NCI-H2171 (cell line): Measurements from ENCODE around the gene MAGI1.

Experiments used
- DNase-seq: peaks from one replicate; lab custom pipeline; 2025; lab: John Stamatoyannopoulos, UW

The MAGI1 gene

DNA sequence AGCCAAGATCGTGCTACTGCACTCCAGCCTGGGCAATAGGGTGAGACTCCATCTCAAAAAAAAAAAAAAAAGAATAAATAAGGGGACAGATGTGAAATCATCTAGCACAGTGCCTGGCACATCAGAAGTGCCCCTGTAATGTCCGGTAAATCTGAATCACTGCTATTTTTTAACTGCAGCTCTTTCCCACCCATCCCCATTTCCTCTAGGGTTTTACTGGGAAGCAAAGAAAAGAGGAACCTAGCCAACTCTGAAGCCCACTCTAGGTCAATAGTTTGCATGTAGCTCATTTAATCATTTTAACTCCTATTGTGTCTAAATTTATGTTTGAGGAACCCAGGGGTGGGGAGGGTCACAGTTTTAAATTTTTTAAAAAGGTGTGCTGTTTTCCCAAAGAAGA lies 26.0 kb downstream of the MAGI1 start:
- DNase-seq = no peak

DNA sequence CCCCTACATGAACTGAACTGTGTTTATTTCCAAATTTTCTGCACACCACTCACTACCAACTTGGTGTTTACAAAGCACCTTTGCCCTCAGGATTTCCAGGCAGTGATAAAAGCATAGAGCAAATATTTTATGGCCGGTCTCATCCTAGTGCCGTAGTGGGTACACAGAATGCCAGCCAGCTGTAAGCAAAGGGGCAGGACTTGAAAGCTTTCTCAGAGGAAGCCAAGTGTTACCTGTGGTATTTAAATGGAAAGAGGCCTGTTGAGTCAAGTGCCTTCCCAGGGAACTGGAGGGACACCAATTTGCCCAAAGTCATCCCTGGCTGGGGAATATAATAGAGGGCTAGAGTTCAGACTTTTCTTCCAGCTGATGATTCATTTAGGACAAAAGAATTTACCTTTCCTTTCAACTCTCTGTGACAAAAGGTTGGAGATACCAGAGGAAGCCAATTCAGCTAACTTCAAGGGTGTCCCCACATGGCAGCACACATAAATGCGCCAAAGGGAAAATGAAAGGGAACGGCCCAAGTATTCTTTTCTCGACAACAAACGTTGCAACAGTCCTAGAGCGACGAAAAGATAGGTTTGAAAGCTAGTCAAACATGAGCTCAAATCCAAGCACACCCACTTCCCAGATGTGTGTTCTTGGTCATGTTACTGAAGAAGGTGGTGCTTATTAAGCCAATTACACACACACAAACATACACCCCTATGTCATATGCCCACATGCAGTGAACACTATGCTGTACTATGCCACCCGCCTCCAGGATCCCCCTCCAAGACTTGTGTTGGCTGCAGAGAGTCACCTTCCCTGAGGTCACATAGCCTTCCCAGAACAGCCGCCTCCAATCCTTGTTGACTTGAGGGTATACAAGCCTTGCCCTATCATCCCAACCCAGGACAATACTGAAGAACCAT lies 27.7 kb downstream of the MAGI1 start:
- DNase-seq = no peak

DNA sequence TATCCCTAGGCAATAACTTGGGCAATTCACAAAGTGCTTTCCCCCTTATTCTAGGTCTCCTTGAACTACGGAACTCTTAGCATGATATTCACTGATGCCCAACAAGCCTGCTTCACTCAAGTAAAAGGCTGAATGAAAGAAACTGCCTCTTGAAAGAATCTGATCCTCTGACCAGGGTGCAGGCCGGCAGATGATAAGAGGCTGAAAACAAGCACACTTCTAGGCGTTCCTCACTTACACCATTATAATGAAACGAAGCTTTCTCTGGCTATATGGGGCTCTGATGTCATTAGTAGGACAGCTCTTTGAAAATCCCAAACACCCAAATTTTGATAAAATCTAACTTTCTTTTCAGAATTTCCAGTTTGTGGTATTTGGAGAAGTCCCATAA lies 28.4 kb downstream of the MAGI1 start:
- no peak for DNase-seq

- DNase-seq = no peak
These were observed 34.5 kb downstream of the MAGI1 start for GRCh38 chr3:66004244-66004643.

- DNase-seq = no peak
These were observed 37.1 kb downstream of the MAGI1 start for GRCh38 chr3:66001626-66002025.

- DNase-seq = no peak
These were observed 38.2 kb downstream of the MAGI1 start for GRCh38 chr3:66000506-66000905.

DNA sequence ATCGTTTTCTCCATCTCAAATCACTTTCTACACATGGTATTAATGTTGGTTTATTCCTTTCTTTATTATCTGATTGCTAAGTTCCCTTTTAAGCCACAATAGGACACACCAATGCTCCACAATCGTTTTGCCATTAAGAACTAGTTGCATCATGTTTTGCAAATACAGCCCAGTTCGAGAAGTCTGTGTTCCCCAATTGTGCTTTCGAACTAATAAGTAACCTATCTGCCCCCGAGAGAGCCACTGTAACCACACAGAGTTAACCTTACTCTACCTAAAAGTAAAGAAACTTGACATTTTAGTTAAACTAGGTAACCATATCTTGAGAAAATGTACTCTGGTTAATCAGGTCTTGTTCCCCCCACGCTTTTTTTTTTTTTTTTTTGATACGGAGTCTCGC lies 39.1 kb downstream of the MAGI1 start:
- no peak for DNase-seq

GRCh38 chr3:65996589-65996988 lies 42.1 kb downstream of the MAGI1 start:
- DNase-seq = no peak

GRCh38 chr3:65995515-65995914 lies 43.2 kb downstream of the MAGI1 start:
- no peak for DNase-seq

DNA sequence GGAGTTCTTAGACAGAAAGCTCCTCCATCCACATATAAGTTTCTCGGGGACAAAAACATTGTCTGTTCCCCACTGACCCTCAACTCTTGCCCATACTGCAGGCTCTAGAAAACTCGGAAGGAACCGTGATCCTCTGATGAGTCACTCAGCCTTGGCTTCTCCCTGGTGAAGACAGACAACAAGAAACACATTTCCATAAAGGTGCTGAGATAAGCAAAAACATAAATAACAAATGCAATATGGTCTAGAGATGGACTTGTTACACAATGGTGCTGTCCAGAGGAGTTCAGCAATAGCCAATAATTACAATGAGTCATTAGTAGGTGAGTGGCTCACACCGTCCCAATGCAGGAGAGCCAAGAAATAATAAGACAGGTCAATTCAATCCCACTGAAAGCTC lies 43.7 kb downstream of the MAGI1 start:
- DNase-seq = no peak

- DNase-seq = no peak
These were observed 45.4 kb downstream of the MAGI1 start for GRCh38 chr3:65993134-65993900.

- DNase-seq = no peak
These were observed 46.6 kb downstream of the MAGI1 start for GRCh38 chr3:65992106-65992505.

DNA sequence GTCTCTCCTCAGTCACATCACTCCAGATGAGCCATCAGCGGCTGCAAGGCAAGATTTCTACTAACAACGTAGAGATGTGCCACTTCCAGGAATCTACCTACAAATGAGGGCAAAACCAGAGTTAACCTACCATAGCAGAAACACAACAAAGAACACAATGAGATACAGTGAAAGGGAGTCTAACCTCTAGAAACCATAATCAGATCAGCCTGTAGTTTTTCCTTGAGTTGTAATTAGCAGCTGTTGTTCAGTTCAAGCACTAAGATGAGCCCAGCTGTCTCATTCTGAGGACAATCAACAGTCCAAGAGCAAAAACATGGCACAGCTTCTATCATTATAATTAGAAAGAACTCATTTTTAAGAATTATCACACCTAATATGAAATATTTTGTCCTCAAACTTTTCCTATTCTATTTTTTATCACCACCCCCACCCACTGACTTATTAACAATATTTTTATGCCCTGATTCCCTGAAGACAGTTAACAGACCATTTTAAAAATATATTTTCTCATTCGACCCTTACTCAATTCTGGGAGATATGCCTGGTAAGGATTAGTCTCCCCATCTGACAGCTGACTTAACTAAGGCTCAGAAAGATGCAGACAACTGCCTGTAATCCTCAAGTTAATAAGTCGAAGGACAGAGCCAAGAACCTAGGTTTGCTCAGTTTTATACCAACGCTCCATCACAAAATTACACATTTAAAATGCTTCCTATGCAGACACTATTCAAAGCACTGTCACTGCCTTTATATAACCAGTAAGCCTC lies 50.1 kb downstream of the MAGI1 start:
- DNase-seq = no peak

DNA sequence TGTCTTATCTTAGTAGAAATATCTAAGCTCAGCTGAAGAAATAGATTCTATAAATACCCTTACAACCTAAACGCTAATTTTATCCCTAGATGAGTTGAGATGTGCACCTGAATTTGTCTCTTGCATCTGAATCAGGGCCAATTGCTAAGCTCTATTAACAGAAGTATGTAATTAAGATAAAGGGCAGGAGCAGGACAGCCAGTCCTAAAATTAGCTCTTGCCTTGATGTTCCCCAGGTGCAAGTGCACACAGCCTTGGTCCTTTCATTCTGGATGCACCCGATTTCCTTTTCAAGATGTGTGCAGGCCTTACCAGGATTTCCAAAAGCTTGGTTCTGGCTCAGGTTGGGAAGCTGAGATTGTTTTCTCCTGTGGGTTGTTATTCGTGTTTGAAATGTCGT lies 52.4 kb downstream of the MAGI1 start:
- no peak for DNase-seq

- DNase-seq = no peak
These were observed 53.7 kb downstream of the MAGI1 start for GRCh38 chr3:65984975-65985374.

- DNase-seq = no peak
These were observed 55.6 kb downstream of the MAGI1 start for GRCh38 chr3:65983100-65983499.

GRCh38 chr3:65979731-65980130 lies 59.0 kb downstream of the MAGI1 start:
- no peak for DNase-seq

DNA sequence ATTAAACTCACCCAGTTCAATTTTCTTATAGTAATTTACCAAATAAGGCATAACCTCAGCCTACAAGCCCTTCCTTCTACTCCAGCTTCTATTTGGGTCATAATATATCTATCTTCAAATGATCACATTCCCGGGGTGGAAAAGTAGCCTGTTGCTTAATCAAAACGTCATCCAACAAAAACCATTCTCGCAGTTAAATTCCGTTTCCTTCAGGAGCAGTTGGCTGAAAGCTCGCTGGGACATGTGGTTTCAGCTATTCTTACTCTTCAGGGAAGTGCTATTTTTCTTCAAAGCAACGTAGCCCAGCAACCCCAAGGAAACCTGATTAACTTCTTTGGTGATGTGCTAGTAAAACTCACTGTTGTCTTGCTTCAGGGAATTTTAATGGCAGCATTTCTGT lies 59.6 kb downstream of the MAGI1 start:
- DNase-seq = no peak

DNA sequence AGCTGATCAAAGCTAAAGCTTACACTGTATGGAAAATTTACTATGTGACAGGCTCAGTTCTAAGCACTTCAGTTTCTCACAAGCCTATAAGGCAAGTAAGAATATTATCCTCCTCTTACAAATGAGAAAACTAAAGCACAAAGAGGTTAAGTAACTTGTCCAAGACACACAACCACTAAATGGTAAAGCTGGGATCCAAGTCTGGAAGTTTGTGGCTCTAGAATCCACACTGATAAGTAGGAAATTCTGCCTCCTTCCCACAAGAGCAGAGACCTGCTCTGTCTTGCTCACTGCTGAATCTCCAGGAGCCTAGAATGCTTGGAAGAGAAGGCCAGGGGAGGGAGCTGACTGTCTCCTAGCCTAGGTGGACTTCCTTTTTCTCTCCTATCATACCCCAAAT lies 60.6 kb downstream of the MAGI1 start:
- DNase-seq = no peak

- no peak for DNase-seq
These were observed 63.7 kb downstream of the MAGI1 start for GRCh38 chr3:65975032-65975431.

DNA sequence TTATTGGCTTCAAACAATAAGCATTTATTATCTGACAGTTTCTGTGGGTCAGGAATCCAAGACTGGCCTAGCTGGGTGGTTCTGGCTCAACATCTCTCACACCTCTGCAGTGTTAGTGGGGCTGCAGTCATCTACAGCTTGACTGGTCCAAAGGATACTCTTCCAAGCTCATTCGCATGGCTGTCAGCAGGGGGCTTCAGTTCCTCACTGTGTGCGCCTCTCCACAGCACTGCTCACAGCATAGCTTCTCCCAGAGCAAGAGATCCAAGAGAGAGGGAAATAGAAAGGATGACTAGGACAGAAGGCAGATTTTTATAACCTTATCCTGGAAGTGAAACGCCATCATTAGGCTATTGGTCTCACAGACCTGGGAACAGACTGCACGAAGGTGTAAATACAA lies 64.2 kb downstream of the MAGI1 start:
- DNase-seq = no peak

- DNase-seq = no peak
These were observed 66.0 kb downstream of the MAGI1 start for GRCh38 chr3:65972765-65973164.
